DOHH2 (cell line): ENCODE measurements around the gene SV2C.

ENCODE experiments used
- H3F3A ChIP-seq: fragments of 200-600 bp; sonication (generic), shearing (Covaris generic); 2 replicates; pipeline ENCODE4 v1.6.0; 2016; ENCODE audit warnings: antibody characterized with exemption, mild to moderate bottlenecking; ENCODE audit not compliant: control insufficient read depth, insufficient read depth
- H3K27ac ChIP-seq: fragments of 200-600 bp; sonication (generic); 2 replicates; pipeline ENCODE4 v1.5.1; 2014; ENCODE audit warnings: low read depth, mild to moderate bottlenecking, low read length, moderate library complexity
- H3K27me3 ChIP-seq: fragments of 200-600 bp; sonication (generic); 2 replicates; pipeline ENCODE4 v1.6.1; 2014; ENCODE audit warnings: mild to moderate bottlenecking, low read length, mixed read lengths; ENCODE audit not compliant: control insufficient read depth
- H3K36me3 ChIP-seq: fragments of 200-600 bp; sonication (generic); 2 replicates; pipeline ENCODE4 v1.6.1; 2014; ENCODE audit warnings: mild to moderate bottlenecking, low read length, moderate library complexity, mixed read lengths; ENCODE audit not compliant: control insufficient read depth
- H3K4me1 ChIP-seq: fragments of 200-600 bp; sonication (generic); 2 replicates; pipeline ENCODE4 v1.6.1; 2014; ENCODE audit warnings: mild to moderate bottlenecking, low read length, mixed read lengths; ENCODE audit not compliant: control insufficient read depth
- H3K4me2 ChIP-seq: fragments of 200-600 bp; sonication (generic); 2 replicates; pipeline ENCODE4 v1.6.0; 2014; ENCODE audit warnings: mild to moderate bottlenecking, low read length, moderate library complexity
- H3K4me3 ChIP-seq: fragments of 200-600 bp; sonication (generic); 2 replicates; pipeline ENCODE4 v1.5.1; 2014; ENCODE audit warnings: mild to moderate bottlenecking, low read length, mixed read lengths
- H3K79me2 ChIP-seq: fragments of 200-600 bp; sonication (generic); 2 replicates; pipeline ENCODE4 v1.6.1; 2014; ENCODE audit warnings: mild to moderate bottlenecking, low read length, mixed read lengths; ENCODE audit not compliant: control insufficient read depth
- H3K9me2 ChIP-seq: fragments of 200-600 bp; sonication (generic); replicated peaks from 2 replicates; pipeline ENCODE4 v1.6.1; 2014; ENCODE audit warnings: mild to moderate bottlenecking, low read length, mixed read lengths; ENCODE audit not compliant: control insufficient read depth
- H3K9me3 ChIP-seq: fragments of 200-600 bp; sonication (generic); 2 replicates; pipeline ENCODE4 v1.6.1; 2014; ENCODE audit warnings: antibody characterized with exemption, low read length, mixed read lengths; ENCODE audit not compliant: control insufficient read depth, insufficient read depth
- H4K20me1 ChIP-seq: fragments of 200-600 bp; sonication (generic); 2 replicates; pipeline ENCODE4 v1.6.0; 2014; ENCODE audit warnings: low read depth, mild to moderate bottlenecking, antibody characterized with exemption, low read length, moderate library complexity; ENCODE audit not compliant: control insufficient read depth, insufficient read depth
- EZH2phosphoT487 ChIP-seq: fragments of 200-600 bp; sonication (generic); IDR thresholded peaks from 2 replicates; pipeline ENCODE4 v1.6.1; 2017; ENCODE audit warnings: borderline replicate concordance, mild to moderate bottlenecking, antibody characterized with exemption, low read length, moderate library complexity, mixed read lengths
- TF ChIP-seq, protein P1 (sequence below): fragments of 200-600 bp; sonication (generic); IDR thresholded peaks from one replicate; pipeline ENCODE4 v1.5.1; 2014; ENCODE audit warnings: antibody characterized with exemption, mild to moderate bottlenecking, low read depth, low read length; ENCODE audit not compliant: poor library complexity, severe bottlenecking

Gene SV2C

DNA sequence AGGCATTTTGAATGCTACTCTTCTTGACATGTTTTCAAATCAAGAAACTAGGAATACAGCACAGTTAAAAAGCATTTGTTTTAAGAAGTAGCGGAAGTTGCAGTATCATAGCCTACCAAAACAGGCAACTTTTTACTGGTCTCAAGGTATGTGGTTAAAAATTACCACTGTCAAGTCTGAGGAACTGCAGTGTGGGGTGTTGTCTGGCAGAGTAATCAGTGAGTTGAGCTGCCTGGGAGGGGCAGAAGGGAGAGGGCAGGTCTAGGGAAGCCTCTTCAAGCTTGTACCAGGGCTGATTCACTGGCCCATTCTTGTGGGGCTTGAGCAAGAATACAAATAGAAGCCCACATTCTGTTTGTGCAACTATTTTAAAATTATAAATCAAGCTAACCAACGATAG is 42.4 kb upstream of the SV2C start:
- TF ChIP-seq, protein P1, sequence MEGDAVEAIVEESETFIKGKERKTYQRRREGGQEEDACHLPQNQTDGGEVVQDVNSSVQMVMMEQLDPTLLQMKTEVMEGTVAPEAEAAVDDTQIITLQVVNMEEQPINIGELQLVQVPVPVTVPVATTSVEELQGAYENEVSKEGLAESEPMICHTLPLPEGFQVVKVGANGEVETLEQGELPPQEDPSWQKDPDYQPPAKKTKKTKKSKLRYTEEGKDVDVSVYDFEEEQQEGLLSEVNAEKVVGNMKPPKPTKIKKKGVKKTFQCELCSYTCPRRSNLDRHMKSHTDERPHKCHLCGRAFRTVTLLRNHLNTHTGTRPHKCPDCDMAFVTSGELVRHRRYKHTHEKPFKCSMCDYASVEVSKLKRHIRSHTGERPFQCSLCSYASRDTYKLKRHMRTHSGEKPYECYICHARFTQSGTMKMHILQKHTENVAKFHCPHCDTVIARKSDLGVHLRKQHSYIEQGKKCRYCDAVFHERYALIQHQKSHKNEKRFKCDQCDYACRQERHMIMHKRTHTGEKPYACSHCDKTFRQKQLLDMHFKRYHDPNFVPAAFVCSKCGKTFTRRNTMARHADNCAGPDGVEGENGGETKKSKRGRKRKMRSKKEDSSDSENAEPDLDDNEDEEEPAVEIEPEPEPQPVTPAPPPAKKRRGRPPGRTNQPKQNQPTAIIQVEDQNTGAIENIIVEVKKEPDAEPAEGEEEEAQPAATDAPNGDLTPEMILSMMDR: no peak
- TF ChIP-seq EZH2phosphoT487: no peak
- H3K4me2 ChIP-seq: no peak overlapping the region

DNA sequence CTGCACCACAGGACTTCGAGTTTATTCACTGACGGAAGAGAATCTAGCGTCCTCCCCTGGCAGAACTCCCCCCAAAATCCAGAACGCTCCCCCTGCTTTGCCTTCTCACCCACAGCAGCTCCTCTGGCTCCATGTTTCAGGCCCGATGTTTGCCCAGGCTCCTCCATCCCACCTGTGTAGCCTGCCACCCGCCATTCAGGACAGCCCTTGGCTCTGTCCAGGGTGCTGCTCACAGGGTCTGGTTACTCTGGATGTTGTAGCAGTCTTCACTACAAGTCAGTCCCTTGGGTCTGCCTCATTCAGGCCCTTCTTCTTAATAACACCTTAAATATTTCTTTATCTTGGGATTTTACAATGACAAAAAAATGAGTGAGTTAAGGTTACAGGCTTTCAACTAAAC is 41.3 kb upstream of the SV2C start:
- Histone ChIP-seq H4K20me1 (no peaks in the 10 kb centered on the region), H3K9me2 (no peaks in the 10 kb centered on the region), H3K79me2 (no peaks in the 10 kb centered on the region), H3K27me3 (peaks cover 4% of the 10 kb centered on the region; the same call in 1 of the 2 replicates), H3K36me3 (no peaks in the 10 kb centered on the region), H3K4me1 (no peaks in the 10 kb centered on the region), H3K9me3 (no peaks in the 10 kb centered on the region), H3F3A (no peaks in the 10 kb centered on the region), H3K4me2 (no peak overlapping the region), H3K4me3 (no peak overlapping the region), H3K27ac (no peak overlapping the region)
- no peak for TF ChIP-seq EZH2phosphoT487
- TF ChIP-seq, protein P1: no peak

More for the DNA sequence above, 42.4 kb upstream of the SV2C start:
- Histone ChIP-seq H3F3A (no peaks in the 10 kb centered on the region), H3K4me3 (no peak overlapping the region), H3K79me2 (no peaks in the 10 kb centered on the region), H3K4me1 (no peaks in the 10 kb centered on the region), H3K27me3 (peaks cover 4% of the 10 kb centered on the region; the same call in 1 of the 2 replicates), H3K9me2 (no peaks in the 10 kb centered on the region), H3K9me3 (no peaks in the 10 kb centered on the region), H3K27ac (no peak overlapping the region), H4K20me1 (no peaks in the 10 kb centered on the region), H3K36me3 (no peaks in the 10 kb centered on the region)

- H3K9me3 ChIP-seq: no peaks in the 10 kb centered on the region
- H3K27ac ChIP-seq: no peak overlapping the region
- H3K9me2 ChIP-seq: no peaks in the 10 kb centered on the region
- H3K36me3 ChIP-seq: no peaks in the 10 kb centered on the region
- H3F3A ChIP-seq: no peaks in the 10 kb centered on the region
- H4K20me1 ChIP-seq: no peaks in the 10 kb centered on the region
- H3K4me1 ChIP-seq: no peaks in the 10 kb centered on the region
- no peaks in the 10 kb centered on the region for H3K27me3 ChIP-seq
- no peak overlapping the region for H3K4me2 ChIP-seq
- H3K4me3 ChIP-seq: no peak overlapping the region
- H3K79me2 ChIP-seq: no peaks in the 10 kb centered on the region
- no peak for TF ChIP-seq EZH2phosphoT487
- TF ChIP-seq, protein P1: no peak
Observed at GRCh38 chr5:76046741-76047140, 36.4 kb upstream of the SV2C start.

DNA sequence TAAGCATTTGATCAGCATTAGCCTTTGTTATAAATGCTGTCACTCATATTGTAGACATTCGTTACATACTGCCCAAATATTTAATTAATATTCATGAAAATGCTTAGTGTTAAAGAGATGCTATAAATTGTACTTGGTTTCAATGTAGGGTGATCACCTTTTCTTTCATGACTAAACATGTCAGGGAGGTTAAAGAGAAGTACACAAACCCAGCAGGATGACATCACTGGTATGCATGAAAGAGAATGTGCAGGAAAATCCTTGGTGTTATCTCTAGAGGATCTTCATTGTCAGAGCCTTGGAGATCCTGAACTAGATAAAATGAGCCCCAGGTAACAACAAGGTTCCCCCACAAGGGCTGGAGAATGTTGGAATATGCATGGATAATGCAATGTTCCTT is 33.0 kb upstream of the SV2C start:
- Histone ChIP-seq H3K27me3 (no peaks in the 10 kb centered on the region), H3K79me2 (no peaks in the 10 kb centered on the region), H3K4me2 (no peak overlapping the region), H3K4me1 (no peaks in the 10 kb centered on the region), H3K9me3 (no peaks in the 10 kb centered on the region), H4K20me1 (no peaks in the 10 kb centered on the region), H3F3A (no peaks in the 10 kb centered on the region), H3K4me3 (no peak overlapping the region), H3K36me3 (no peaks in the 10 kb centered on the region), H3K9me2 (no peaks in the 10 kb centered on the region), H3K27ac (no peak overlapping the region)
- TF ChIP-seq, protein P1: no peak
- TF ChIP-seq EZH2phosphoT487: no peak
